Smooth muscle cell (in vitro differentiated cells): Measurements from ENCODE around the gene NR1I2. TPM values are rescaled to one million over a fixed set of nuclear protein-coding genes. Genes with fewer than 3 reads are reported as not detected.

ENCODE experiments used
- DNase-seq: peaks from one replicate; lab custom pipeline; 2025; ENCODE audit not compliant: unreplicated experiment; lab: John Stamatoyannopoulos, UW
- H2AFZ ChIP-seq: fragments of 200-600 bp; sonication (generic); 2 replicates; pipeline ENCODE4 v1.6.0; 2016; ENCODE audit warnings: antibody characterized with exemption, low read depth, mild to moderate bottlenecking
- H3F3A ChIP-seq: fragments of 200-600 bp; sonication (generic); 2 replicates; pipeline ENCODE4 v1.6.0; 2017; ENCODE audit warnings: antibody characterized with exemption, low read depth
- H3K27ac ChIP-seq: fragments of 200-600 bp; sonication (generic); 2 replicates; pipeline ENCODE4 v1.5.1; 2016; ENCODE audit warnings: low read depth, mild to moderate bottlenecking
- H3K27me3 ChIP-seq: fragments of 200-600 bp; sonication (generic); 2 replicates; pipeline ENCODE4 v1.6.1; 2016; ENCODE audit warnings: low read depth, mild to moderate bottlenecking
- H3K36me3 ChIP-seq: fragments of 200-600 bp; sonication (generic); 2 replicates; pipeline ENCODE4 v1.5.1; 2016; ENCODE audit warnings: low read depth
- H3K4me1 ChIP-seq: fragments of 200-600 bp; sonication (generic); 2 replicates; pipeline ENCODE4 v1.5.1; 2016; ENCODE audit warnings: low read depth
- H3K4me2 ChIP-seq: fragments of 200-600 bp; sonication (generic); 2 replicates; pipeline ENCODE4 v1.6.0; 2016; ENCODE audit warnings: mild to moderate bottlenecking
- H3K4me3 ChIP-seq: fragments of 200-600 bp; sonication (generic); 2 replicates; pipeline ENCODE4 v1.5.1; 2016; ENCODE audit warnings: mild to moderate bottlenecking
- H3K79me2 ChIP-seq: fragments of 200-600 bp; sonication (generic); 2 replicates; pipeline ENCODE4 v1.6.0; 2016; ENCODE audit warnings: low read depth, mild to moderate bottlenecking
- H3K9ac ChIP-seq: fragments of 200-600 bp; sonication (generic); 2 replicates; pipeline ENCODE4 v1.6.0; 2016; ENCODE audit warnings: low read depth
- H3K9me3 ChIP-seq: fragments of 200-600 bp; sonication (generic); replicated peaks from 2 replicates; pipeline ENCODE4 v1.5.1; 2016; ENCODE audit warnings: low read depth
- H4K20me1 ChIP-seq: fragments of 200-600 bp; sonication (generic); 2 replicates; pipeline ENCODE4 v1.6.0; 2016; ENCODE audit warnings: low read depth
- CTCF ChIP-seq: fragments of 200-600 bp; sonication (generic); IDR thresholded peaks from 2 replicates; pipeline ENCODE4 v1.5.1; 2017; ENCODE audit warnings: borderline replicate concordance, mild to moderate bottlenecking, antibody characterized with exemption; ENCODE audit not compliant: insufficient read depth, poor library complexity, severe bottlenecking
- WGBS: methylation state at CpG from one replicate; pipeline ENCODE4 v1.1.7; 2016; ENCODE audit warnings: low lambda C conversion rate; 5-methylcytosine and 5-hydroxymethylcytosine counted together
- polyA plus RNA-seq: library from polyadenylated mRNA; unstranded; fragments of >200 nt; fragmentation: Nextera tagmentation; extraction: Ambion mirVana; gene quantifications from 2 replicates; pipeline ENCODE4 v1.2.1, GENCODE V29; 2016
- total RNA-seq: library from RNA; depleted of rRNA; stranded (reverse); fragments of >200 nt; gene quantifications from 2 replicates; pipeline ENCODE4 v1.2.3, GENCODE V29; 2014

NR1I2 gene
- total and polyA plus RNA-seq, 2 experiments from 2014 or later: not detected

- Histone ChIP-seq H3F3A (no peaks in the 10 kb centered on the region), H3K9me3 (no peaks in the 10 kb centered on the region), H3K4me3 (no peak overlapping the region), H4K20me1 (peaks cover 54% of the 10 kb centered on the region), H3K27ac (no peak overlapping the region), H3K4me2 (no peak overlapping the region), H3K4me1 (peaks cover 12% of the 10 kb centered on the region), H3K36me3 (no peaks in the 10 kb centered on the region), H2AFZ (no peak overlapping the region), H3K79me2 (peaks cover 14% of the 10 kb centered on the region), H3K27me3 (no peaks in the 10 kb centered on the region), H3K9ac (no peak overlapping the region)
- no peak for TF ChIP-seq CTCF
- no peak for DNase-seq
- 95% methylated on average over 7 of the region's 7 CpGs for WGBS
These were observed 45.1 kb downstream of the NR1I2 start for GRCh38 chr3:119826711-119827608.

- 95% methylated on average over 2 of the region's 2 CpGs for WGBS
- Histone ChIP-seq H3K36me3 (no peaks in the 10 kb centered on the region), H3K27ac (no peak overlapping the region), H3K9ac (no peak overlapping the region), H3K4me3 (no peak overlapping the region), H3K4me2 (no peak overlapping the region), H3K79me2 (peaks cover 14% of the 10 kb centered on the region), H3K4me1 (peaks cover 22% of the 10 kb centered on the region), H3K27me3 (no peaks in the 10 kb centered on the region), H3F3A (peaks cover 5% of the 10 kb centered on the region), H3K9me3 (no peaks in the 10 kb centered on the region), H4K20me1 (peaks cover 75% of the 10 kb centered on the region), H2AFZ (no peak overlapping the region)
- no peak for DNase-seq
- no peak for TF ChIP-seq CTCF
These were observed 47.5 kb downstream of the NR1I2 start for GRCh38 chr3:119829420-119829819.

- Histone ChIP-seq H2AFZ (no peak overlapping the region), H3K9ac (no peak overlapping the region), H3K4me3 (no peak overlapping the region), H3K27ac (peak overlapping the region; percentile 74), H3K27me3 (no peaks in the 10 kb centered on the region), H3K4me1 (peaks cover 22% of the 10 kb centered on the region), H3K4me2 (no peak overlapping the region), H4K20me1 (peaks cover 90% of the 10 kb centered on the region), H3K79me2 (peaks cover 14% of the 10 kb centered on the region), H3F3A (peaks cover 5% of the 10 kb centered on the region), H3K36me3 (no peaks in the 10 kb centered on the region), H3K9me3 (no peaks in the 10 kb centered on the region)
- 86% methylated on average over 3 of the region's 3 CpGs for WGBS
- DNase-seq: no peak
- TF ChIP-seq CTCF: no peak
These were observed 49.1 kb downstream of the NR1I2 start for GRCh38 chr3:119831022-119831421.
